Measurements from ENCODE around the gene FNBP1. TPM values are rescaled to one million over a fixed set of nuclear protein-coding genes. Genes with fewer than 3 reads are reported as not detected.

FNBP1 gene
- total and polyA plus RNA-seq, 2 of the 8 experiments (the other 6 are each of a cell fraction or from before 2014, with no cell fraction given): 7.2 to 40.9 TPM

DNA sequence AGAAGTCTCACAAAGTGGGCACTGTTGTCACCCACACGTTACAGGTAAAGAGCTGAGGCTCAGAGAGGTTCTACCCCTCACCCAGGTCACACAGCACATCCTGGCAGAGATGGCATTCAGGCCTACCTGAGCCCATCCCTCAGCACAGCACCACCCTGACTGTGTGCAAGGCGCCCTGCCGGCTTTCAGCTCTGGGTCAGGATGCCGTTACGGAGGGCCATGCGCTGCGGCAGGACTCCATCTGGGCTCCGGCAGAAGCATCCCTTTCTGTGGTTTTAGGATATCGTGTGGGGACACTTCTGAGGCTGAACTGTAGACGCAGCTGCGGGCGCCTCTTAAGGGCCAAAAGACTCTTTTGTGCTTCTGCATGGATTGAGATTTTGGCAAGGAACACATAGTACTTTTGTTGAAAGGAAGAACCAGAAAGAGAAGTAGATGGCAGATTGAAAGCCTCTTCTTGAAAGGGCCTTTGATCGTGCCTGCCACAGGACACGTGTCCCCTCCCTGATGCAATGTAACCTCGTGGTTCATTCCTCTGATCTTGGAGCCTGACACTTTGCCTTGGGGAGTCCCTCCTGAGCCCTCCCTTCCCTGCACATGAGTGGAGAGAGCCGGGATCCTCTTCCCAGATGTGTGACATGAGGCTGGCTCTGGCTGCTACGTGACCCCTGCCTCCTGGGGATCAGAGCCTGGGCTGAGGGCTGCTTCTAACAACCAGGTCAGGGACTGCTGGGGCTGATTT, 176.4 kb downstream of the FNBP1 start:
- ChIA-PET POLR2A (ENCODE audit: partially characterized antibody) (interaction anchor here (1.2 kb wide), 1 partner anchor 9 kb away, joined by 3 read pairs; no protein-coding TSS in a partner anchor), CTCF (ENCODE audit: partially characterized antibody) (interaction anchor here (1.3 to 1.7 kb wide), 2 partner anchors 10 to 17 kb away, joined by 3 to 6 read pairs; no protein-coding TSS in a partner anchor)
- H4K5ac ChIP-seq (ENCODE audit: insufficient read length, low read depth, low read length): no peak overlapping the region
- no peaks in the 10 kb centered on the region for H3K79me1 ChIP-seq (ENCODE audit: low read depth, low read length)
- H4K91ac ChIP-seq (replicated peaks; ENCODE audit: insufficient read length, low read length): no peak overlapping the region
- H3K27ac ChIP-seq (ENCODE audit: low read depth, low read length): no peak overlapping the region
- no peak overlapping the region for H4K8ac ChIP-seq (ENCODE audit: extremely low read depth, insufficient read depth, low read length)
- H3K9me3 ChIP-seq (ENCODE audit: insufficient read depth in 2 of 2, low read depth in 1 of 2, low read length in 1 of 2): no peaks in the 10 kb centered on the region
- no peaks in the 10 kb centered on the region for H3K23me2 ChIP-seq (ENCODE audit: low read depth, low read length)
- H2BK12ac ChIP-seq (ENCODE audit: low read depth, low read length): no peak overlapping the region
- no peak overlapping the region for H3K14ac ChIP-seq (ENCODE audit: insufficient read length)
- peaks cover 0 to 5% (median 0%) of the 10 kb centered on the region in 4 experiments; a peak in 3 of 8 replicates for H3K36me3 ChIP-seq (ENCODE audit: control insufficient read depth in 2 of 4, insufficient read depth in 4 of 4, low read length in 3 of 4)
- H2BK20ac ChIP-seq (ENCODE audit: low read length): no peak overlapping the region
- no peak for TF ChIP-seq CHD1 (IDR thresholded peaks at IDR 0.05; ENCODE audit: low read depth, low read length)
- no peak for TF ChIP-seq CBX5 (IDR thresholded peaks at IDR 0.05; ENCODE audit: low read depth, low read length)
- TF ChIP-seq FOSL1 (IDR thresholded peaks at IDR 0.05; ENCODE audit: insufficient read depth, low read depth, low read length): no peak
- no peak for TF ChIP-seq SAP30 (IDR thresholded peaks at IDR 0.05; ENCODE audit: insufficient read depth, insufficient replicate concordance, low read length)
- no peak for TF ChIP-seq BRCA1 (IDR thresholded peaks at IDR 0.05; ENCODE audit: low read depth, low read length)
- no peak for TF ChIP-seq EGR1 (IDR thresholded peaks at IDR 0.05; ENCODE audit: borderline replicate concordance, low read depth, low read length)
- no peak overlapping the region for H3K9ac ChIP-seq (replicated peaks in 1 of 4; ENCODE audit: extremely low read depth in 1 of 4, low read depth in 3 of 4, low read length in 3 of 4)
- H3K4me2 ChIP-seq (ENCODE audit: insufficient read depth in 1 of 2, low read depth in 2 of 2, low read length in 2 of 2): no peak overlapping the region
- H3K27me3 ChIP-seq (replicated peaks in 1 of 4; ENCODE audit: control insufficient read depth in 3 of 4, extremely low read depth in 1 of 4, insufficient read depth in 3 of 4, low read length in 3 of 4): no peaks in the 10 kb centered on the region
- no peak overlapping the region for H2BK5ac ChIP-seq (ENCODE audit: low read depth, low read length)
- H3K4me3 ChIP-seq (ENCODE audit: extremely low read depth in 1 of 4, insufficient read depth in 2 of 4, low read depth in 3 of 4, low read length in 4 of 4): no peak overlapping the region
- 88% methylated on average over 17 of the region's 17 CpGs; no CpG with 5 or more reads in 1 of the 2 experiments for WGBS, 2 experiments (ENCODE audit: extremely low coverage in 1 of 2, insufficient coverage in 1 of 2, insufficient read length in 1 of 2, insufficient replicate concordance in 2 of 2, low coverage in 1 of 2, low lambda C conversion rate in 2 of 2, missing lambda C conversion rate in 1 of 2)
- H3K79me2 ChIP-seq (ENCODE audit: control insufficient read depth in 1 of 2, insufficient read depth in 2 of 2, low read length in 2 of 2): no peaks in the 10 kb centered on the region
- H2AK5ac ChIP-seq (ENCODE audit: low read depth, low read length): no peak overlapping the region
- no peak for FAIRE-seq
- H3K4ac ChIP-seq (replicated peaks; ENCODE audit: insufficient read length, low read depth, low read length): no peak overlapping the region
- H3K23ac ChIP-seq (ENCODE audit: insufficient read length): no peak overlapping the region
- no peak overlapping the region for H3K56ac ChIP-seq (replicated peaks; ENCODE audit: insufficient read length, low read depth, low read length)
- DNase-seq (ENCODE audit: low read depth in 1 of 2, low spot score in 2 of 2): no peak
- no peak overlapping the region for H3K18ac ChIP-seq (ENCODE audit: extremely low read depth, low read length)
- H2BK120ac ChIP-seq (replicated peaks; ENCODE audit: low read depth, low read length): no peak overlapping the region
- no peaks in the 10 kb centered on the region for H4K20me1 ChIP-seq (replicated peaks in 1 of 2; ENCODE audit: control insufficient read depth in 1 of 2, insufficient read depth in 2 of 2, low read length in 2 of 2)
- no peak overlapping the region for H2AFZ ChIP-seq (ENCODE audit: low read length)
- H3K4me1 ChIP-seq (replicated peaks in 1 of 4; ENCODE audit: control insufficient read depth in 3 of 4, insufficient read depth in 4 of 4, low read length in 3 of 4): no peaks in the 10 kb centered on the region
- no peak overlapping the region for H2BK15ac ChIP-seq (ENCODE audit: low read length)
